GM18498 (cell line): ENCODE data around the gene PDCD6IP.
"Not testable (repeated sequence)": the region's sequence is repeated elsewhere in the genome, so short reads cannot be mapped to it uniquely, and the experiment has no call there.

Experiments used
- ATAC-seq: cut with Tn5 transposase; IDR thresholded peaks from one replicate; pipeline ENCODE4 v1.9.1; 2021; ENCODE audit warnings: mild to moderate bottlenecking, moderate library complexity; ENCODE audit not compliant: unreplicated experiment

PDCD6IP gene

GRCh38 chr3:33848624-33849347 is 50.4 kb downstream of the PDCD6IP start:
- ATAC-seq, result no peak

- not testable (repeated sequence) for ATAC-seq
These were observed 52.2 kb downstream of the PDCD6IP start for GRCh38 chr3:33850599-33850998.

GRCh38 chr3:33855407-33855806 is 57.0 kb downstream of the PDCD6IP start:
- not testable (repeated sequence) for ATAC-seq

GRCh38 chr3:33855884-33856546 is 57.6 kb downstream of the PDCD6IP start:
- no peak for ATAC-seq

- ATAC-seq, result not testable (repeated sequence)
These were observed 59.3 kb downstream of the PDCD6IP start for GRCh38 chr3:33857701-33858100.

GRCh38 chr3:33858131-33858530 is 59.7 kb downstream of the PDCD6IP start:
- ATAC-seq, result no peak

GRCh38 chr3:33860373-33861050 is 62.1 kb downstream of the PDCD6IP start:
- no peak for ATAC-seq

- ATAC-seq, result no peak
These were observed 66.7 kb downstream of the PDCD6IP start for GRCh38 chr3:33865133-33865532.

GRCh38 chr3:33868309-33868708 is 69.9 kb downstream of the PDCD6IP start:
- ATAC-seq, result no peak

- no peak for ATAC-seq
These were observed 71.5 kb downstream of the PDCD6IP start for GRCh38 chr3:33869977-33870376.

- no peak for ATAC-seq
These were observed 76.4 kb downstream of the PDCD6IP start for GRCh38 chr3:33874815-33875214.

- ATAC-seq, result no peak
These were observed 77.2 kb downstream of the PDCD6IP start for GRCh38 chr3:33875680-33876079.

- ATAC-seq, result no peak
These were observed 78.8 kb downstream of the PDCD6IP start for GRCh38 chr3:33877187-33877586.

- ATAC-seq, result no peak
These were observed 81.1 kb downstream of the PDCD6IP start for GRCh38 chr3:33879540-33879939.

- no peak for ATAC-seq
These were observed 83.0 kb downstream of the PDCD6IP start for GRCh38 chr3:33881156-33882064.

- no peak for ATAC-seq
These were observed 83.9 kb downstream of the PDCD6IP start for GRCh38 chr3:33882296-33882695.

- no peak for ATAC-seq
These were observed 85.1 kb downstream of the PDCD6IP start for GRCh38 chr3:33883538-33883950.

- ATAC-seq, result no peak
These were observed 85.6 kb downstream of the PDCD6IP start for GRCh38 chr3:33883951-33884561.

- no peak for ATAC-seq
These were observed 86.3 kb downstream of the PDCD6IP start for GRCh38 chr3:33884701-33885100.

GRCh38 chr3:33885496-33885895 is 87.1 kb downstream of the PDCD6IP start:
- ATAC-seq, result no peak
